ENCODE results near the gene MUSTN1.

DNA sequence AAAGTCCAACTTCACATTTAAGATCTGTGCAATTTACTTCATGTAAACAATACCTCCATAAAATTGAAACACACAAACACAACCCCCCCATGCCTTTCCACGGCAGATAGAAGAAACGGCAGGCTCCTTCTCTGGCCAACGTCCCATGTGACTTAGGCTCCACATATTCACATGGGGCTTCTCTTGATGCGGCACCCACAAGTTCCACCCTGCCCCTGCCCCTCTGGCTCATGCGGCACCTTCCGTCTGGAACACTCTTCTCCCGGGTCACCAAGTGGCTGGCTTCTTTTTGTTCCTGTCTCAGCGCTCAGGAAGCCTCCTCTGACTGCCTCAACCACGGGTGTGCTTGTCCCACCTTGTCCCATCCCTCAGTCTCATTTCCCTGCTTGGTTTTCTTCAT, 36.9 kb upstream of the MUSTN1 start:
- TF ChIP-seq, protein P1, sequence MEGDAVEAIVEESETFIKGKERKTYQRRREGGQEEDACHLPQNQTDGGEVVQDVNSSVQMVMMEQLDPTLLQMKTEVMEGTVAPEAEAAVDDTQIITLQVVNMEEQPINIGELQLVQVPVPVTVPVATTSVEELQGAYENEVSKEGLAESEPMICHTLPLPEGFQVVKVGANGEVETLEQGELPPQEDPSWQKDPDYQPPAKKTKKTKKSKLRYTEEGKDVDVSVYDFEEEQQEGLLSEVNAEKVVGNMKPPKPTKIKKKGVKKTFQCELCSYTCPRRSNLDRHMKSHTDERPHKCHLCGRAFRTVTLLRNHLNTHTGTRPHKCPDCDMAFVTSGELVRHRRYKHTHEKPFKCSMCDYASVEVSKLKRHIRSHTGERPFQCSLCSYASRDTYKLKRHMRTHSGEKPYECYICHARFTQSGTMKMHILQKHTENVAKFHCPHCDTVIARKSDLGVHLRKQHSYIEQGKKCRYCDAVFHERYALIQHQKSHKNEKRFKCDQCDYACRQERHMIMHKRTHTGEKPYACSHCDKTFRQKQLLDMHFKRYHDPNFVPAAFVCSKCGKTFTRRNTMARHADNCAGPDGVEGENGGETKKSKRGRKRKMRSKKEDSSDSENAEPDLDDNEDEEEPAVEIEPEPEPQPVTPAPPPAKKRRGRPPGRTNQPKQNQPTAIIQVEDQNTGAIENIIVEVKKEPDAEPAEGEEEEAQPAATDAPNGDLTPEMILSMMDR (IDR thresholded peaks at IDR 0.05; ENCODE audit: extremely low read depth in 1 of 2, insufficient read depth in 1 of 2, low read depth in 1 of 2, low read length in 2 of 2) = no peak
- TF ChIP-seq EZH2 (IDR thresholded peaks at IDR 0.05; ENCODE audit: borderline replicate concordance, low read depth, low read length, severe bottlenecking) (no peak), POLR2AphosphoS5 (IDR thresholded peaks at IDR 0.05; ENCODE audit: insufficient read depth, low read depth, low read length) (no peak), MAX (IDR thresholded peaks at IDR 0.05; ENCODE audit: insufficient read depth, insufficient read length) (no peak), POLR2A (IDR thresholded peaks at IDR 0.05; ENCODE audit: low read depth, low read length) (no peak)
